SU-DHL-6 (cell line): ENCODE results near the gene RGS6.

Experiments used
- H2AFZ ChIP-seq: fragments of 200-600 bp; sonication (generic); 2 replicates; pipeline ENCODE4 v1.6.1; 2014; ENCODE audit warnings: low read depth, mild to moderate bottlenecking, moderate library complexity, mixed read lengths, antibody characterized with exemption, low read length; ENCODE audit not compliant: severe bottlenecking
- H3F3A ChIP-seq: fragments of 200-600 bp; shearing (Covaris generic); 2 replicates; pipeline ENCODE4 v1.6.0; 2016; ENCODE audit warnings: antibody characterized with exemption, mild to moderate bottlenecking; ENCODE audit not compliant: insufficient read depth
- H3K27ac ChIP-seq: fragments of 200-600 bp; sonication (generic); 2 replicates; pipeline ENCODE4 v1.5.1; 2016; ENCODE audit warnings: low read depth, mild to moderate bottlenecking, low read length, moderate library complexity, mixed read lengths
- H3K27me3 ChIP-seq: fragments of 200-600 bp; sonication (generic), shearing (Covaris generic); 2 replicates; pipeline ENCODE4 v1.6.0; 2014; ENCODE audit warnings: mild to moderate bottlenecking, low read length
- H3K36me3 ChIP-seq: fragments of 200-600 bp; sonication (generic); 2 replicates; pipeline ENCODE4 v1.6.1; 2014; ENCODE audit warnings: mild to moderate bottlenecking, low read length, mixed read lengths
- H3K4me2 ChIP-seq: fragments of 300-600, 200-600 bp; shearing (Covaris generic), sonication (generic); 2 replicates; pipeline ENCODE4 v1.6.0; 2014; ENCODE audit warnings: low read length, low read depth, mild to moderate bottlenecking; ENCODE audit not compliant: poor library complexity, severe bottlenecking
- H3K4me3 ChIP-seq: fragments of 200-600 bp; sonication (generic); 2 replicates; pipeline ENCODE4 v1.5.1; 2014; ENCODE audit warnings: antibody characterized with exemption, low read length, mild to moderate bottlenecking, mixed read lengths; ENCODE audit not compliant: insufficient read depth, poor library complexity, severe bottlenecking
- H3K79me2 ChIP-seq: fragments of 200-600 bp; sonication (generic); 2 replicates; pipeline ENCODE4 v1.6.1; 2014; ENCODE audit warnings: mild to moderate bottlenecking, low read length, moderate library complexity; ENCODE audit not compliant: insufficient read depth
- H3K9ac ChIP-seq: fragments of 200-600 bp; sonication (generic); 2 replicates; pipeline ENCODE4 v1.7.0; 2014; ENCODE audit warnings: mild to moderate bottlenecking, low read length
- H3K9me2 ChIP-seq: fragments of 200-600 bp; sonication (generic); replicated peaks from 2 replicates; pipeline ENCODE4 v1.6.1; 2014; ENCODE audit warnings: low read length; ENCODE audit not compliant: insufficient read depth
- H3K9me3 ChIP-seq: fragments of 200-600 bp; sonication (generic); 2 replicates; pipeline ENCODE4 v1.6.1; 2014; ENCODE audit warnings: low read length, mixed read lengths; ENCODE audit not compliant: insufficient read depth
- H4K20me1 ChIP-seq: fragments of 200-600 bp; sonication (generic); 2 replicates; pipeline ENCODE4 v1.6.1; 2014; ENCODE audit warnings: low read depth, mild to moderate bottlenecking, antibody characterized with exemption, low read length, moderate library complexity, mixed read lengths
- EZH2phosphoT487 ChIP-seq: fragments of 200-600 bp; sonication (generic), shearing (Covaris generic); conservative IDR thresholded peaks from 2 replicates; pipeline ENCODE4 v1.6.1; 2018; ENCODE audit warnings: mild to moderate bottlenecking, antibody characterized with exemption, low read length, moderate library complexity, mixed read lengths
- TF ChIP-seq, protein P1 (sequence below): fragments of 200-600 bp; sonication (generic); IDR thresholded peaks from one replicate; pipeline ENCODE4 v1.5.1; 2017; ENCODE audit warnings: antibody characterized with exemption, mild to moderate bottlenecking, low read length, moderate library complexity; ENCODE audit not compliant: insufficient read depth, poor library complexity, severe bottlenecking

The RGS6 gene

DNA sequence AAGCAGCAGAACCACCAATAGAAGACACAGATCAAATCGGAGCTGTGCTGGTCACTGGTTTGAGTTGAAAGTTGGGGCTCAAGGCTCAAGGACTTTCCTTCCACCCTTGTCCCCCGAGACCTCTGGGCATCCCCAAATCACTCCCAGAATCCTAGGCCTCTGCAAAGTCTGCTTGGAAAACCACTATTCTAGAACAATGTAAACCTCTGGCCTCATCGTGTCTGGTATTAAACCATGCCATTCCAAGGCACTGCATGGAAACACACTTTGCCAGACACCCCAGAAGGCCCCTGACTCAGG is 673.6 kb downstream of the RGS6 start:
- H2AFZ ChIP-seq, result no peak overlapping the region
- H3K27me3 ChIP-seq, result no peaks in the 10 kb centered on the region
- no peak overlapping the region for H3K4me3 ChIP-seq
- no peaks in the 10 kb centered on the region for H3K9me2 ChIP-seq
- no peaks in the 10 kb centered on the region for H3K36me3 ChIP-seq
- H3K9ac ChIP-seq, result no peak overlapping the region
- TF ChIP-seq EZH2phosphoT487, result no peak
- TF ChIP-seq, protein P1, sequence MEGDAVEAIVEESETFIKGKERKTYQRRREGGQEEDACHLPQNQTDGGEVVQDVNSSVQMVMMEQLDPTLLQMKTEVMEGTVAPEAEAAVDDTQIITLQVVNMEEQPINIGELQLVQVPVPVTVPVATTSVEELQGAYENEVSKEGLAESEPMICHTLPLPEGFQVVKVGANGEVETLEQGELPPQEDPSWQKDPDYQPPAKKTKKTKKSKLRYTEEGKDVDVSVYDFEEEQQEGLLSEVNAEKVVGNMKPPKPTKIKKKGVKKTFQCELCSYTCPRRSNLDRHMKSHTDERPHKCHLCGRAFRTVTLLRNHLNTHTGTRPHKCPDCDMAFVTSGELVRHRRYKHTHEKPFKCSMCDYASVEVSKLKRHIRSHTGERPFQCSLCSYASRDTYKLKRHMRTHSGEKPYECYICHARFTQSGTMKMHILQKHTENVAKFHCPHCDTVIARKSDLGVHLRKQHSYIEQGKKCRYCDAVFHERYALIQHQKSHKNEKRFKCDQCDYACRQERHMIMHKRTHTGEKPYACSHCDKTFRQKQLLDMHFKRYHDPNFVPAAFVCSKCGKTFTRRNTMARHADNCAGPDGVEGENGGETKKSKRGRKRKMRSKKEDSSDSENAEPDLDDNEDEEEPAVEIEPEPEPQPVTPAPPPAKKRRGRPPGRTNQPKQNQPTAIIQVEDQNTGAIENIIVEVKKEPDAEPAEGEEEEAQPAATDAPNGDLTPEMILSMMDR, result no peak
- H3F3A ChIP-seq, result no peaks in the 10 kb centered on the region
- H3K9me3 ChIP-seq, result no peaks in the 10 kb centered on the region
- H3K4me2 ChIP-seq, result no peak overlapping the region
- H3K79me2 ChIP-seq, result no peaks in the 10 kb centered on the region
- H3K27ac ChIP-seq, result no peak overlapping the region
- no peaks in the 10 kb centered on the region for H4K20me1 ChIP-seq

DNA sequence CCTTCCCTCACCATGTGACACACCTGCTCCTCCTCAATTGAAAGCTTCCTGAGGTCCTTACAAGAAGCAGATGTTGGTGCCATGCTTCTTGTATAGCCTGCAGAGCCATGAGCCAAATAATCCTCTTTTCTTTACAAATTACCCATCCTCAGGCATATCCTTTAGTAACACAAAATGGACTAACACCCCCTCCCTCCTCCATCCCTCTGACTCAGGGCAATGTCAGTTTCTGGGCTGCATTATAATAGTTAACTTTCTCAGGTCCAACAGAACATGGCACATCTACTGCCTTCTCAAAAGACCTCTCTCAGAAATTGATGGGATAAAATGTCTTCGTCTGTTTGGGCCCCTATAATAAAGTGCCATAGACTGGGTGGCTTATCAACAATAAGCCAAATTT is 674.6 kb downstream of the RGS6 start:
- no peaks in the 10 kb centered on the region for H3K9me2 ChIP-seq
- H3K4me3 ChIP-seq, result no peak overlapping the region
- H3F3A ChIP-seq, result no peaks in the 10 kb centered on the region
- H3K4me2 ChIP-seq, result no peak overlapping the region
- TF ChIP-seq, protein P1, result no peak
- no peak for TF ChIP-seq EZH2phosphoT487
- H3K36me3 ChIP-seq, result no peaks in the 10 kb centered on the region
- H2AFZ ChIP-seq, result no peak overlapping the region
- no peaks in the 10 kb centered on the region for H3K79me2 ChIP-seq
- no peak overlapping the region for H3K27ac ChIP-seq
- no peaks in the 10 kb centered on the region for H3K27me3 ChIP-seq
- no peak overlapping the region for H3K9ac ChIP-seq
- no peaks in the 10 kb centered on the region for H4K20me1 ChIP-seq
- H3K9me3 ChIP-seq, result no peaks in the 10 kb centered on the region

DNA sequence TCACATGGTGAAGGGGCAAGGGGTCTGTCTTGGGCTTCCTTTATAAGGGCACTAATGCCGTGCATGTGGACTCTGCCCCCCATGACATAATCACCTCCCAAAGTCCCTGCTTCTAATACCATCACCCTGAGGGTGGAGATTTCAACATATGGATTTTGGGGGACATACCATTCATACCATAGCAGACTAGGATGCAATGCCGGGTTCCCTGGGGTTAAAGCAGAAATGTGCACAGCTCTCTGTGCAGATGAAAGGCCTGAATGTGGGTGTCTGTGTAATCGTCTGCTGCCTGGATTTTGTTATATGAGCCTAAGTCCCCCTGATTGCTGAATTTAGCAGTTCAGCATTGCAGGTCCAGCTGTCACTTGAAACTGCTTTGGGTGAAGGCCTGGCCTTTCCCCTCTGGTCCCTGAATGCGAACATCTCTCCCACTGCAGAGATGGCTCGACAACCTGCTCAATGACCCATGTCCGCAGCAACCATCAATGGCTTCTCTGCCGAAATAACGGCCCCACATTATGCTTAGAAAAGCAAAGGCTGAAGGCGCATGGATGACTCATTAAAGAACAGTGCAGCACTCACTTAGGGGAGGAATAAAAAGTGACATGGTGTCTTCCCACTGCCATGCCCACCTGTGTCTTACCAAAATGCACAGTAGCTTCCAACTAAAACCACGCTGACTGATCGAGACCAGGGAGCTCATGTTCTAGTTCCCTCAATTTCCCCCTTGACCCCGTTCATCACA is 675.3 kb downstream of the RGS6 start:
- Histone ChIP-seq H3K27ac (no peak overlapping the region), H3K79me2 (no peaks in the 10 kb centered on the region), H3K9ac (no peak overlapping the region), H4K20me1 (no peaks in the 10 kb centered on the region), H3F3A (no peaks in the 10 kb centered on the region), H2AFZ (no peak overlapping the region), H3K4me3 (no peak overlapping the region), H3K9me3 (no peaks in the 10 kb centered on the region), H3K36me3 (no peaks in the 10 kb centered on the region), H3K9me2 (no peaks in the 10 kb centered on the region), H3K4me2 (no peak overlapping the region), H3K27me3 (no peaks in the 10 kb centered on the region)
- no peak for TF ChIP-seq EZH2phosphoT487
- TF ChIP-seq, protein P1, result no peak
